Mononuclear cell (primary cell): ENCODE results near the gene LGALS1. TPM values are rescaled to one million over a fixed set of nuclear protein-coding genes. Genes with fewer than 3 reads are reported as not detected.
"Not testable (repeated sequence)": the region's sequence is repeated elsewhere in the genome, so short reads cannot be mapped to it uniquely, and the experiment has no call there.

Experiments
- H3K27me3 ChIP-seq: 2 replicates; pipeline ENCODE4 v1.6.0; 2011; ENCODE audit warnings: low read length, control low read depth; ENCODE audit not compliant: insufficient read depth
- H3K4me1 ChIP-seq: 2 replicates; pipeline ENCODE4 v1.5.1; 2011; ENCODE audit warnings: mild to moderate bottlenecking, low read length, control low read depth; ENCODE audit not compliant: insufficient read depth
- H3K4me3 ChIP-seq: 2 replicates; pipeline ENCODE4 v1.5.1; 2011; ENCODE audit warnings: mild to moderate bottlenecking, low read length, moderate library complexity
- H3K9me3 ChIP-seq: 2 replicates; pipeline ENCODE4 v1.5.1; 2011; ENCODE audit warnings: low read depth, mild to moderate bottlenecking, control low read depth, low read length
- total RNA-seq: library from RNA; depleted of rRNA; stranded (reverse); fragments of >200 nt; gene quantifications from one replicate; pipeline ENCODE4 v1.2.3, GENCODE V29; 2012

The LGALS1 gene
- total RNA-seq, 1 donor: 260 TPM

DNA sequence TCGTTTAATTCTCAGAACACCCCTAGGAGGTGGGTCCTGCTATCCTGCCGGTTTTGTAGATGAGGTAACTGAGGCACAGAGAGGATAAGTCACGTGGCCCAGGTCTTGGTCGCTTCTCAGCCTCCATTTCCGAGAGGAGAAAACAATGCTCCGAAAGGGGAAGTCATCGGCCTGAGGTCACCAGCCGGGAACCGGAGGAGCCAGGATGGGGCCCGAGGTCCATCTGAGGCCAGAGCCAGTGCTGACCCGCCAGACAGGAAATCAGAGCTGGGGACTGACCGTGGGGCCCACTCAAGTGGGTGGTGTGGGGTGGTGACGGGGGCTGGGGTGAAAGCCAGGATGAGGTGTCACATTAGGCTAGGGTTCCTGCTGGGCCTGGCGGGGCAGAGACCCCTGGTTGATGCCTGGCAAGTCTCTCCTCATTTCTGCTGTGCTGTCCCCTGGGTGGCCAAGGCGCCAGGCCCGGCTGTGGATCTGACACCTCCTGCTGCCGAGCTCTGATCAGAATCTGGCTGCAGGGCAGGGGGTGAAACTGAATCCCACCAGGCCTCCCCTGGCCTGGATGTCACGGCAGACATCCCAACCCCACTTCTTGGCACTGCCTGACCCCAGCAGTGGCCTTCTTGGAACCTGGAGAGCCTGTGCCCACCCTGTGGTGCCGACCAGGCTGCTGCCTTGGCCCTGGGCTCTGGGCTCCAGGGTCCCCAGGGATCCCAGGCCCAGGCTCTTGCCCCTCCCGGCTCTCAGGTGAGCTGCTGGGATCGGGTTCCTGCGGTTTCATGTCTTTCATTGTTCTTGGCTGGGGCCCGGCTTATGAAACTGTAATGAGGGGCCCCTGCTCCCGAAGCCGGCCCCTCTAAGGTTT is 33.4 kb downstream of the LGALS1 start:
- Histone ChIP-seq H3K4me1 (peaks cover 11% of the 10 kb centered on the region), H3K9me3 (no peaks in the 10 kb centered on the region), H3K27me3 (no peaks in the 10 kb centered on the region), H3K4me3 (no peak overlapping the region)

DNA sequence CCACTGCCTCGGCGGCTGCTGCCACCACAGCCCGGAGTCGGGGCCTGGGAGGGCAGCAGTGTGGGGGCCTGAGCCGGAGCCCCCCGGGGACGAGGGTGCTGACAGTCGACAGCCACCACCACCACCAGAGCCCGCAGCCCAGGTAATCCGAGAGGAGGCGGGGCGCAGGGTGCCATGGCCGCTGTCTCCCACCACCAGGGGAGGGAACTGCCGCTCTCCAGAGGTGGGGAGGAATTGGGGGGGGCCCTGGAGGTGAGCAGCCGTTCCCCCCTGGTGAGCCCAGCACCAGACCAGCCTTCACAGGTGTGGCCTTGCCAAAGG is 34.0 kb downstream of the LGALS1 start:
- H3K4me1 ChIP-seq: peaks cover 11% of the 10 kb centered on the region
- H3K9me3 ChIP-seq: no peaks in the 10 kb centered on the region
- H3K27me3 ChIP-seq: no peaks in the 10 kb centered on the region
- H3K4me3 ChIP-seq: no peak overlapping the region

- no peak overlapping the region for H3K4me3 ChIP-seq
- no peaks in the 10 kb centered on the region for H3K27me3 ChIP-seq
- peaks cover 11% of the 10 kb centered on the region for H3K4me1 ChIP-seq
- no peaks in the 10 kb centered on the region for H3K9me3 ChIP-seq
Observed at GRCh38 chr22:37710675-37711074, 35.2 kb downstream of the LGALS1 start.

GRCh38 chr22:37711490-37711889 is 36.1 kb downstream of the LGALS1 start:
- Histone ChIP-seq H3K9me3 (no peaks in the 10 kb centered on the region), H3K4me1 (peaks cover 11% of the 10 kb centered on the region), H3K4me3 (no peak overlapping the region), H3K27me3 (no peaks in the 10 kb centered on the region)

GRCh38 chr22:37713761-37714160 is 38.3 kb downstream of the LGALS1 start:
- peaks cover 5% of the 10 kb centered on the region for H3K4me1 ChIP-seq
- H3K9me3 ChIP-seq: no peaks in the 10 kb centered on the region
- no peak overlapping the region for H3K4me3 ChIP-seq
- no peaks in the 10 kb centered on the region for H3K27me3 ChIP-seq

- H3K4me3 ChIP-seq: no peak overlapping the region
- no peaks in the 10 kb centered on the region for H3K27me3 ChIP-seq
- H3K4me1 ChIP-seq: no peaks in the 10 kb centered on the region
- no peaks in the 10 kb centered on the region for H3K9me3 ChIP-seq
Observed at GRCh38 chr22:37714634-37715033, 39.2 kb downstream of the LGALS1 start.

DNA sequence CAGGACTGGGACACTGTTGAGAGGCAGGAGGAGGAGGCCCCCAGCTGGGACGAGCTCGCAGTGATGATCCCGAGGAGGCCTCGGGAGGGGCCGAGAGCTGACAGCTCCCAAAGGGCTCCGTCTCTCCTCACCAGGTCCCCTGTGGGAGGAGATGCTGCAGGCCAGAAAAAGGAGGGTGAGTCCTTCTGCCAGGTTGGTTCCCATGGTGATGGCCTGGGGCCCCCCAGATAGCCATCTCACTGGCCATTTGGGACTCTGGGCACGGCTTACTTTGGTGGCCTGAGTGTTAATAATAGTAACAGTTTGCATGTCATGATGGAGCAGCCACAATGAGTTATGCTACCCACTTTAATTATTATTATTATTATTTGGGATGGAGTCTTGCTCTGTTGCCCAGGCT is 40.3 kb downstream of the LGALS1 start:
- Histone ChIP-seq H3K27me3 (no peaks in the 10 kb centered on the region), H3K4me3 (no peak overlapping the region), H3K9me3 (no peaks in the 10 kb centered on the region), H3K4me1 (no peaks in the 10 kb centered on the region)

DNA sequence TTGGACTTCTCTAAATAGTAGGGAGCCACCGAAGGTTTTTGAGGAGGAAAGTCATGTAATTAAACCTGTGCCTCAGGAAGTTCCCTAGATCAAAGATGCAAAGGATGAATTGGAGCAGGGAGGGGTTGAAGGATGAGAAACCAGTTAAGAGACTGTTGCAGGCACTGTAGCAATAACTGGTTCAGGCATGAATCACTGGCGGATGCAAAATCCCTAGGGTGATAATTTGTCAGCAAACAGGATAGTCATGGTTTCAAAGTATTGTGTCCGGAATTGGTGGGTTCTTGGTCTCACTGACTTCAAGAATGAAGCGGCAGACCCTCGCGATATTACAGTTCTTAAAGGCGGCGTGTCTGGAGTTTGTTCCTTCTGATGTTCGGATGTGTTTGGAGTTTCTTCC is 41.3 kb downstream of the LGALS1 start:
- Histone ChIP-seq H3K27me3 (no peaks in the 10 kb centered on the region), H3K4me3 (no peak overlapping the region), H3K4me1 (no peaks in the 10 kb centered on the region), H3K9me3 (no peaks in the 10 kb centered on the region)

- H3K9me3 ChIP-seq, H3K4me1 ChIP-seq, H3K27me3 ChIP-seq, H3K4me3 ChIP-seq: not testable (repeated sequence)
Observed at GRCh38 chr22:37717235-37717634, 41.8 kb downstream of the LGALS1 start.

DNA sequence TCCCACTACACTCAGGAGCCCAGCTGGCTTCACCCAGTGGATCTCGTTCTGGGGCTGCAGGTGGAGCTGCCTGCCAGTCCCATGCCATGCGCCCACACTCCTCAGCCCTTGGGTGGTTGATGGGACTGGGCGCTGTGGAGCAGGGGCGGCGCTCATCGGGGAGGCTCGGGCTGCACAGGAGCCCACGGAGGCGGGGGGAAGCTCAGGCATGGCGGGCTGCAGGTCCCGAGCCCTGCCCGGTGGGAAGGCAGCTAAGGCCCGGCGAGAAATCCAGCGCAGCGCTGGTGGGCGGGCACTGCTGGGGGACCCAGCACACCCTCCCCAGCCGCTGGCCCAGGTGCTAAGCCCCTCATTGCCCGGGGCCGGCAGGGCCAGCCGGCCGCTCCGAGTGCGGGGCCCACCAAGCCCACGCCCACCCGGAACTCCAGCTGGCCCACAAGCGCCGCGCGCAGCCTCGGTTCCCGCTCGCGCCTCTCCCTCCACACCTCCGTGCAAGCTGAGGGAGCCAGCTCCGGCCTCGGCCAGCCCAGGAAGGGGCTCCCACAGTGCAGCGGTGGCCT is 42.4 kb downstream of the LGALS1 start:
- not testable (repeated sequence) for H3K9me3 ChIP-seq, H3K27me3 ChIP-seq, H3K4me3 ChIP-seq, H3K4me1 ChIP-seq

DNA sequence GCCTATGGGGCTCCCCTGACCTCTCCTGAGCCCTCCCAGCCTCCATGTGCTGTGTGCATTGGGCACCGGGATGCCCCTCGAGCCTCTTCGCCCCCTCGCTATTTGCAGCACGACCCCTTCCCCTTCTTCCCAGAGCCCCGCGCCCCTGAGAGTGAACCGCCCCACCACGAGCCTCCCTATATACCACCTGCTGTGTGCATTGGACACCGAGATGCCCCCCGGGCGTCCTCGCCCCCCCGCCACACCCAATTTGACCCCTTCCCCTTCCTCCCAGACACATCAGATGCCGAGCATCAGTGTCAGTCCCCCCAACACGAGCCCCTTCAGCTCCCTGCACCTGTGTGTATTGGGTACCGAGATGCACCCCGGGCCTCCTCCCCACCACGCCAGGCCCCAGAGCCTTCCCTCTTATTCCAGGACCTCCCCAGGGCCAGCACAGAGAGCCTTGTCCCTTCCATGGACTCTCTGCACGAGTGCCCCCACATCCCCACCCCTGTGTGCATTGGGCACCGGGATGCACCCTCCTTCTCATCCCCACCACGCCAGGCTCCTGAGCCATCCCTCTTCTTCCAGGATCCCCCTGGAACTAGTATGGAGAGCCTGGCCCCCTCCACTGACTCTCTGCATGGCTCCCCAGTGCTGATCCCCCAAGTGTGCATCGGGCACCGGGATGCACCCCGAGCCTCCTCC is 50.3 kb downstream of the LGALS1 start:
- H3K4me1 ChIP-seq: peaks cover 28% of the 10 kb centered on the region
- no peaks in the 10 kb centered on the region for H3K9me3 ChIP-seq
- no peak overlapping the region for H3K4me3 ChIP-seq
- H3K27me3 ChIP-seq: no peaks in the 10 kb centered on the region

DNA sequence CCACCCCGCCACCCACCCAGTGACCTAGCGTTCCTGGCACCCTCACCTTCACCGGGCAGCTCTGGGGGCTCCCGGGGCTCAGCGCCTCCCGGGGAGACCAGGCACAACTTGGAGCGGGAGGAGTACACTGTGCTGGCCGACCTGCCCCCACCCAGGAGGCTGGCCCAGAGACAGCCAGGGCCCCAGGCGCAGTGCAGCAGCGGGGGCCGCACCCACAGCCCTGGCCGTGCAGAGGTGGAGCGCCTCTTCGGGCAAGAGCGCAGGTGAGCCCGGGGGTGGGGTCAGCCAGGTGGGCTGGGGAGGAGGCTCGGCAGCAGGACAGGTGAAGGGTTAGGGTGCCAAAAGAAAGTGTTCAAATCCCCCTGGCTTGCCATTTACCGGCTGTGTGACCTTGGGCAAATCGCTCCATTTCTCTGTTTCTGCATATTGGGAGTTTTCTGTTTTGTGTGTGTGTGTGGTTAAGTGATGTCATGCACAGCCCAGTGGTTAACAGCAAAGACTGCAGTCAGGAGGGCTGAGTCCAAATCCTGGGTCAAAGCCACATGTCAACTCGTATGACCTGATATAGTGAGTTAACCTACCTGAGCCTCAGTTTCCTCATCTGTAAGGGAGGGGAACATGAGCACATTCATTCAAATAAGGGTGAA is 50.9 kb downstream of the LGALS1 start:
- H3K9me3 ChIP-seq: no peaks in the 10 kb centered on the region
- H3K27me3 ChIP-seq: no peaks in the 10 kb centered on the region
- H3K4me3 ChIP-seq: no peak overlapping the region
- peaks cover 35% of the 10 kb centered on the region for H3K4me1 ChIP-seq

GRCh38 chr22:37728620-37729019 is 53.2 kb downstream of the LGALS1 start:
- no peaks in the 10 kb centered on the region for H3K27me3 ChIP-seq
- H3K4me1 ChIP-seq: peaks cover 44% of the 10 kb centered on the region
- no peak overlapping the region for H3K4me3 ChIP-seq
- no peaks in the 10 kb centered on the region for H3K9me3 ChIP-seq
